ENCODE measurements around the gene NHERF2. TPM values are rescaled to one million over a fixed set of nuclear protein-coding genes. Genes with fewer than 3 reads are reported as not detected.

The NHERF2 gene
- total RNA-seq, 1 donor from 2014 or later, result 2.2 TPM

- peak within 1 kb of the TSS; percentile 83 for H3K27ac Mint-ChIP-seq
- H3K4me1 Mint-ChIP-seq (ENCODE audit: low read depth), result peaks cover 21% of the 10 kb centered on the region
- H3K9me3 Mint-ChIP-seq, result no peaks in the 10 kb centered on the region
- H3K27me3 Mint-ChIP-seq (ENCODE audit: insufficient read depth), result no peaks in the 10 kb centered on the region
- H3K4me3 Mint-ChIP-seq, result peak within 1 kb of the TSS; percentile 93
- intact Hi-C loops (cut with micrococcal nuclease), result loop anchor here (1.0 to 10.0 kb wide), 8 partner anchors 24 to 623 kb away; partner anchors contain the start of genes MLST8, TRAF7, UQCC4 and ZNF598
- peaks cover 12% of the 10 kb centered on the region for H3K36me3 Mint-ChIP-seq (ENCODE audit: low read depth)
- peak; percentile 95 for DNase-seq (ENCODE audit: low spot score)
Observed at GRCh38 chr16:2047330-2048115, 20.8 kb downstream of the NHERF2 start, which contains the start of the genes NTHL1 and TSC2. TSS of gene NTHL1 (minus strand) at chr16:2047834. CDS start at chr16:2047823, 11 bp downstream. TSS of gene TSC2 (plus strand) at chr16:2047985. CDS start at chr16:2048616, 631 bp downstream.

- no peaks in the 10 kb centered on the region for H3K9me3 Mint-ChIP-seq
- H3K4me1 Mint-ChIP-seq (ENCODE audit: low read depth), result peaks cover 21% of the 10 kb centered on the region
- DNase-seq (ENCODE audit: low spot score), result no peak
- peak overlapping the region; percentile 93 for H3K4me3 Mint-ChIP-seq
- H3K36me3 Mint-ChIP-seq (ENCODE audit: low read depth), result peaks cover 12% of the 10 kb centered on the region
- H3K27ac Mint-ChIP-seq, result peak overlapping the region; percentile 83
- no peaks in the 10 kb centered on the region for H3K27me3 Mint-ChIP-seq (ENCODE audit: insufficient read depth)
- intact Hi-C loops (cut with micrococcal nuclease), result loop anchor here (10.0 kb wide), 1 partner anchor 623 kb away; the partner anchor contains the start of gene UQCC4
Observed at GRCh38 chr16:2048116-2048543, 21.4 kb downstream of the NHERF2 start.

DNA sequence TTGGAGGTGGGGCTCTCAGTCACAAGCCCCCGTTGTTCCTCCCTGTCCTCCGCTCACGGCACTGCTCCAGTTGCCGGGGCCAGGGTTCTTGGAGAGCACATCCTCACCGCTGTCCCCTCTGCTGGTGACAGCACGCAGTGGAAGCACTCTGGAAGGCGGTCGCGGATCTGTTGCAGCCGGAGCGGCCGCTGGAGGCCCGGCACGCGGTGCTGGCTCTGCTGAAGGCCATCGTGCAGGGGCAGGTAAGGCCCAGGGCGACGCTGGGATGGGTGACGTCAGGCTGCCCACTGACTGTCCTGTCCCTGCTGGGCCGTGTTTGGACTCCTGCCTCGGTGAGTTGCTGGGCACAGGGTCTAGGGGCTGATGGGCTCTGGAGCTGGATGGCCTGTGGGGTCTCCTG lies 26.5 kb downstream of the NHERF2 start:
- intact Hi-C loops (cut with micrococcal nuclease), result no loop called here
- Mint-ChIP-seq H3K27ac (no peak overlapping the region), H3K4me1 (ENCODE audit: low read depth) (peaks cover 9% of the 10 kb centered on the region), H3K9me3 (no peaks in the 10 kb centered on the region), H3K27me3 (ENCODE audit: insufficient read depth) (no peaks in the 10 kb centered on the region), H3K36me3 (ENCODE audit: low read depth) (peaks cover 9% of the 10 kb centered on the region), H3K4me3 (no peak overlapping the region)
- no peak for DNase-seq (ENCODE audit: low spot score)

DNA sequence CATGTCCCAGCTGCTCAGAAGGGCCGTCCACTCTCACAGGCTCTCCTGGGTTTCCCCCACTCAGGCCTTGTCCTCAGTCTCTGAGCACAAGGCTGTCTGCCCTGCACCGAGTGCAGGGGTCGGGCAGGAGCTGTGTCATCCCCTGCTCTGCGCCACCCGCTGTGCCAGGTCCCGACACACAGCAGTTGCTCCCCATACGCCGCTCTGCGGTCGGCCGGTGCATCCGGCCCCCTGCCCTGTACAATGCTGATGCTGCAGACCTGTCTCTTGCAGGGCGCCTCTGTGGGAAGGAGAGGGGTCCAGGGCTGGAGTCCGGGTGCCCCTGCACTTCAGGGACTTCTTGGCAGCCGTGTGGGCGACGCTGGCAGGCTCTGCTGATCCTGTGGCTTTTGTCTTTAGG lies 27.2 kb downstream of the NHERF2 start:
- H3K4me3 Mint-ChIP-seq, result no peak overlapping the region
- H3K36me3 Mint-ChIP-seq (ENCODE audit: low read depth), result peaks cover 6% of the 10 kb centered on the region
- no peak for DNase-seq (ENCODE audit: low spot score)
- H3K9me3 Mint-ChIP-seq, result no peaks in the 10 kb centered on the region
- no peak overlapping the region for H3K27ac Mint-ChIP-seq
- H3K27me3 Mint-ChIP-seq (ENCODE audit: insufficient read depth), result no peaks in the 10 kb centered on the region
- peaks cover 2% of the 10 kb centered on the region for H3K4me1 Mint-ChIP-seq (ENCODE audit: low read depth)
- intact Hi-C loops (cut with micrococcal nuclease), result no loop called here

DNA sequence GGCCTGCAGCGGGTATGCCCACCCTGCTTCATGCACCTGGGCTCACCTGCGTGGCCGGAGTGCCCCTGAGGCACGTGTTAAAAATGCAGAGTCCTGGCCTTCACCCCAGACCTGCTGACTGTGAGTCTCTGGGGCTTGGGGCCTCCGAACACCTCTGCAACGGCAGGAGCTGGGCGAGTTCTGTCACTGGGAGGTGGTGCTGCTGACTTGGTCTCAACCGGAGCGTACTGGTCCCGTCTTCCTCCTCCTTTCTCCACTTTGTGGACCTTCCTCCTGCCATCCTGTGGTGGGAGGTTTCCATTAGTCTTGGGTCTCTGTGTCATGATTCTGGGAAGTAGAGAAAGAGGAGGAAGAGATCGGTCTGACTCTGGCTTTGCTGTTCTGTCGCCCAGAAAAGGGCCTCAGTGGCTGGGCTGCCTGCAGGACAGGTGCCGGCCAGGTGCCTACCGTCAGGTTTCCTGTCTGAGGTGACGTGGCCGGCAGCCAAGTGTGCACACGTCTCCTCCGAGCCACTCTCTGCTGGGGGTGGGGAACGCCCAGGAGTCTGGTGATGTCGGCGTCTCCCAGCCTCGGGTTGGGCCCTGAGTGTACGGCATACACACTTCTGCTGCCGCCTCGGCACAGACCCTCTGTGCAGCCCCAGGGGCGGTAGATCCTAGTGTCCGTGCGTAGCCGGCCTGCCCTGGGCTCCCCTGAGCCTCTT lies 28.0 kb downstream of the NHERF2 start:
- H3K4me3 Mint-ChIP-seq, result no peak overlapping the region
- H3K9me3 Mint-ChIP-seq, result no peaks in the 10 kb centered on the region
- DNase-seq (ENCODE audit: low spot score), result no peak
- intact Hi-C loops (cut with micrococcal nuclease), result no loop called here
- H3K27ac Mint-ChIP-seq, result no peak overlapping the region
- no peaks in the 10 kb centered on the region for H3K27me3 Mint-ChIP-seq (ENCODE audit: insufficient read depth)
- H3K4me1 Mint-ChIP-seq (ENCODE audit: low read depth), result no peaks in the 10 kb centered on the region
- peaks cover 6% of the 10 kb centered on the region for H3K36me3 Mint-ChIP-seq (ENCODE audit: low read depth)

DNA sequence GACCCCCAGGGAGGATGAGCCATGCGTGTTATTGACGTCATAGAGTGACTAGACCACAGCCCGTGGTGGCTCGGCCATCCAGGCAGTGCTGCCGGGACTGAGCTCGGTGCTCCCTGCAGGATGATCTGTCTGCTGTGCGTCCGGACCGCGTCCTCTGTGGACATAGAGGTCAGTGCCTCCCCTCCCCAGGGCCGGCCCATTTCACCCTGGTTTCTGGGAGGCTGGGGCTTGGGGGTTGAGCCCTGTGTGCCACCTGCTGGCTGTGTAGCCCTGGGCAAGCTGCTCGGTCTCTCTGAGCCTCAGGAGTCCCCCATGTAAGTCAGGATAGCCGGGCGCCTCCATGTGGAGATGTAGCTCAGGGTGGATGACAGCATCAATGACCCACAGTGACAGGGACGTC lies 29.4 kb downstream of the NHERF2 start:
- no peaks in the 10 kb centered on the region for H3K27me3 Mint-ChIP-seq (ENCODE audit: insufficient read depth)
- H3K4me1 Mint-ChIP-seq (ENCODE audit: low read depth), result no peaks in the 10 kb centered on the region
- no peak overlapping the region for H3K27ac Mint-ChIP-seq
- H3K4me3 Mint-ChIP-seq, result no peak overlapping the region
- no peak for DNase-seq (ENCODE audit: low spot score)
- no peaks in the 10 kb centered on the region for H3K9me3 Mint-ChIP-seq
- H3K36me3 Mint-ChIP-seq (ENCODE audit: low read depth), result peaks cover 6% of the 10 kb centered on the region
- intact Hi-C loops (cut with micrococcal nuclease), result no loop called here

DNA sequence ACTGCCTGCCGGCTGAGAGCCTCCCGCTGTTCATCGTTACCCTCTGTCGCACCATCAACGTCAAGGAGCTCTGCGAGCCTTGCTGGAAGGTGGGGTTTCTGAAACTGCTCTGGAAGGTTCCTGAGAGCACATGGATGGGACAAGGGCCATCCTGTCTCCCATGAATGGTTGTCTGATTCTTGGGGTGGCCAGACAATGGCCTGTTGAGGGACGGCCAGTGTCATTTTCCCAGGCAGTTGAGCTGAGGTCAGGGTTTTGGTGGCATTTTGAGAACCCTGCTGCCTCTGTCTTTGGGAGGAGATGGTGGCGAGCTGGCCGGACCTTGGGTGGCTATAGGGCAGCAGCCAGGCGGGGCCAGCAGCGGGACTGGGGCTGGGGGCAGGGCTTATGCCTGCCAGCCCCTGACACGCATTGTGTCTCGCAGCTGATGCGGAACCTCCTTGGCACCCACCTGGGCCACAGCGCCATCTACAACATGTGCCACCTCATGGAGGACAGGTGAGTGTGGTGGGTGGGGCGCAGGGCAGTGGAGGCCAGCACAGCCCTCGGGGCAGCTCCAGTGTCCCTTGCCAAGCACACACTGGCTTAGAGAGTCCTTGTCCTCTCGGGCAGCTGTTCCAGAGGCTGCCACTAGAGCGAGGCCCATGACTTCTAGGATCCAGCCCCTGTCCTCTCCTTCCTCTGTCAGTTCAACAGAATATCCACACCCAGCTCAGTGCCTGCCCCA lies 30.1 kb downstream of the NHERF2 start:
- no peaks in the 10 kb centered on the region for H3K9me3 Mint-ChIP-seq
- DNase-seq (ENCODE audit: low spot score), result no peak
- intact Hi-C loops (cut with micrococcal nuclease), result no loop called here
- peaks cover 5% of the 10 kb centered on the region for H3K36me3 Mint-ChIP-seq (ENCODE audit: low read depth)
- no peaks in the 10 kb centered on the region for H3K4me1 Mint-ChIP-seq (ENCODE audit: low read depth)
- H3K27me3 Mint-ChIP-seq (ENCODE audit: insufficient read depth), result no peaks in the 10 kb centered on the region
- H3K27ac Mint-ChIP-seq, result no peak overlapping the region
- H3K4me3 Mint-ChIP-seq, result no peak overlapping the region

GRCh38 chr16:2057438-2057837 lies 30.7 kb downstream of the NHERF2 start:
- DNase-seq (ENCODE audit: low spot score), result no peak
- Mint-ChIP-seq H3K4me3 (no peak overlapping the region), H3K36me3 (ENCODE audit: low read depth) (peaks cover 5% of the 10 kb centered on the region), H3K27me3 (ENCODE audit: insufficient read depth) (no peaks in the 10 kb centered on the region), H3K9me3 (no peaks in the 10 kb centered on the region), H3K4me1 (ENCODE audit: low read depth) (no peaks in the 10 kb centered on the region), H3K27ac (no peak overlapping the region)
- intact Hi-C loops (cut with micrococcal nuclease), result no loop called here

GRCh38 chr16:2058420-2058819 lies 31.7 kb downstream of the NHERF2 start:
- Mint-ChIP-seq H3K4me3 (no peak overlapping the region), H3K36me3 (ENCODE audit: low read depth) (peaks cover 5% of the 10 kb centered on the region), H3K9me3 (no peaks in the 10 kb centered on the region), H3K27ac (no peak overlapping the region), H3K27me3 (ENCODE audit: insufficient read depth) (no peaks in the 10 kb centered on the region), H3K4me1 (ENCODE audit: low read depth) (no peaks in the 10 kb centered on the region)
- DNase-seq (ENCODE audit: low spot score), result no peak
- intact Hi-C loops (cut with micrococcal nuclease), result no loop called here

DNA sequence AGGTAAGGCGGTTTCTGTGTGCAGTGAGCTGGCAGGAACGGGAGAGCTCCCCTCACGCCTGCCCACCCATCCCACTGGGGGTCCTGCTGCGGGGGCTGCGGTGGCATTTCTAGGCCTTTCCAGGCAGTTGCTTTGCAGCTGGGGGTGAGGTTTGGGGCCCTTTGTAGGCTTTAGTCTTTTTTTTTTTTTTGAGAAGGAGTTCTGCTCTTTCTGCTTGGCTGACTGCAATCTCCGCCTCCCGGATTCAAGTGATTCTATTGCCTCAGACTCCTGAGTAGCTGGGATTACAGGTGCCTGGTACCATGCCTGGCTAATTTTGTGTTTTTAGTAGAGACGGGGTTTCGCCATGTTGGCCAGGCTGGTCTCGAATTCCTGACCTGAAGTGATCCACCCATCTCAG lies 32.2 kb downstream of the NHERF2 start:
- H3K27me3 Mint-ChIP-seq (ENCODE audit: insufficient read depth), result no peaks in the 10 kb centered on the region
- no peaks in the 10 kb centered on the region for H3K9me3 Mint-ChIP-seq
- H3K4me3 Mint-ChIP-seq, result no peak overlapping the region
- DNase-seq (ENCODE audit: low spot score), result no peak
- H3K36me3 Mint-ChIP-seq (ENCODE audit: low read depth), result peaks cover 5% of the 10 kb centered on the region
- no peaks in the 10 kb centered on the region for H3K4me1 Mint-ChIP-seq (ENCODE audit: low read depth)
- intact Hi-C loops (cut with micrococcal nuclease), result no loop called here
- H3K27ac Mint-ChIP-seq, result no peak overlapping the region

GRCh38 chr16:2060346-2060745 lies 33.6 kb downstream of the NHERF2 start:
- Mint-ChIP-seq H3K4me1 (ENCODE audit: low read depth) (no peaks in the 10 kb centered on the region), H3K9me3 (no peaks in the 10 kb centered on the region), H3K27me3 (ENCODE audit: insufficient read depth) (no peaks in the 10 kb centered on the region), H3K27ac (no peak overlapping the region), H3K4me3 (no peak overlapping the region), H3K36me3 (ENCODE audit: low read depth) (peaks cover 5% of the 10 kb centered on the region)
- intact Hi-C loops (cut with micrococcal nuclease), result no loop called here
- DNase-seq (ENCODE audit: low spot score), result no peak

- H3K36me3 Mint-ChIP-seq (ENCODE audit: low read depth), result peaks cover 9% of the 10 kb centered on the region
- no peak overlapping the region for H3K4me3 Mint-ChIP-seq
- DNase-seq (ENCODE audit: low spot score), result no peak
- no peaks in the 10 kb centered on the region for H3K9me3 Mint-ChIP-seq
- no peaks in the 10 kb centered on the region for H3K4me1 Mint-ChIP-seq (ENCODE audit: low read depth)
- no peak overlapping the region for H3K27ac Mint-ChIP-seq
- no peaks in the 10 kb centered on the region for H3K27me3 Mint-ChIP-seq (ENCODE audit: insufficient read depth)
- intact Hi-C loops (cut with micrococcal nuclease), result no loop called here
Observed at GRCh38 chr16:2061023-2061422, 34.3 kb downstream of the NHERF2 start.

GRCh38 chr16:2061526-2061925 lies 34.8 kb downstream of the NHERF2 start:
- no peaks in the 10 kb centered on the region for H3K27me3 Mint-ChIP-seq (ENCODE audit: insufficient read depth)
- no peak for DNase-seq (ENCODE audit: low spot score)
- H3K4me3 Mint-ChIP-seq, result no peak overlapping the region
- peaks cover 12% of the 10 kb centered on the region for H3K36me3 Mint-ChIP-seq (ENCODE audit: low read depth)
- intact Hi-C loops (cut with micrococcal nuclease), result no loop called here
- no peak overlapping the region for H3K27ac Mint-ChIP-seq
- H3K4me1 Mint-ChIP-seq (ENCODE audit: low read depth), result no peaks in the 10 kb centered on the region
- no peaks in the 10 kb centered on the region for H3K9me3 Mint-ChIP-seq
